ENCODE data around the gene COL17A1. TPM values are rescaled to one million over a fixed set of nuclear protein-coding genes. Genes with fewer than 3 reads are reported as not detected.

Gene COL17A1
- total RNA-seq, 2 donors from 2014 or later = 1.1 to 2.3 TPM

DNA sequence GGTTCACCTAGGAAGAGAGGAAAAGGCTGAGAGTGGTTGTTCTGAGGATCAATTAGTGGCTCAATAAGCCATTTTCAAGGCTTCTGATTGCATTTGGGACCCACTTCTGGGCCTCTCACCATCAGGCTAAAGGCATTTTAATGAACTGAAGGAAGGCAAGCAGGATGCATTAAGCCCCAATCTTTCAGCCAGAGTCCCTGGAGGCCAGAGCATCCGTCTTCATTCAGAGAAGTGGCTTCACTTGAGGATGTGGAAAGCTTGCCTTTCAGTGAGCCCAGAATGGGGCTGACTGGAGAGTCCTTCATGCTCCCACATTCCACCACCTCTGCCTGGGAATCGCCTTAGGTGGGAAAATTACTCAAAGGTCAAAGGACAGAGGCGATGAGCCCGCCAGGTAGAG is 41.8 kb downstream of the COL17A1 start:
- no peaks in the 10 kb centered on the region for H3K9me3 ChIP-seq (ENCODE audit: control insufficient read depth, low read length)
- DNase-seq = peak; percentile 40
- Mint-ChIP-seq H3K4me3 (no peak overlapping the region), H3K36me3 (ENCODE audit: low read depth) (no peaks in the 10 kb centered on the region), H3K4me1 (peaks cover 27% of the 10 kb centered on the region), H3K27me3 (ENCODE audit: insufficient read depth) (no peaks in the 10 kb centered on the region), H3K27ac (no peak overlapping the region), H3K9me3 (no peaks in the 10 kb centered on the region)
- no peak overlapping the region for H3K9ac ChIP-seq (ENCODE audit: extremely low read depth, low read length, poor library complexity, severe bottlenecking)
- no peak for TF ChIP-seq CTCF (conservative IDR thresholded peaks at IDR 0.05)
- WGBS, 2 experiments (ENCODE audit: insufficient coverage in 1 of 2, insufficient read length in 1 of 2) = 86 to 92% methylated on average over 4 of the region's 4 CpGs
- H3K36me3 ChIP-seq (ENCODE audit: control insufficient read depth, insufficient read depth, low read length) = no peaks in the 10 kb centered on the region
- H3K4me3 ChIP-seq (ENCODE audit: low read length) = no peak overlapping the region
- H3K27ac ChIP-seq (ENCODE audit: low read depth, low read length) = no peak overlapping the region
- no peaks in the 10 kb centered on the region for H3K27me3 ChIP-seq (ENCODE audit: control insufficient read depth, insufficient read depth, low read length, poor library complexity, severe bottlenecking)
- no peaks in the 10 kb centered on the region for H3K4me1 ChIP-seq (ENCODE audit: control insufficient read depth, insufficient read depth, low read length)

DNA sequence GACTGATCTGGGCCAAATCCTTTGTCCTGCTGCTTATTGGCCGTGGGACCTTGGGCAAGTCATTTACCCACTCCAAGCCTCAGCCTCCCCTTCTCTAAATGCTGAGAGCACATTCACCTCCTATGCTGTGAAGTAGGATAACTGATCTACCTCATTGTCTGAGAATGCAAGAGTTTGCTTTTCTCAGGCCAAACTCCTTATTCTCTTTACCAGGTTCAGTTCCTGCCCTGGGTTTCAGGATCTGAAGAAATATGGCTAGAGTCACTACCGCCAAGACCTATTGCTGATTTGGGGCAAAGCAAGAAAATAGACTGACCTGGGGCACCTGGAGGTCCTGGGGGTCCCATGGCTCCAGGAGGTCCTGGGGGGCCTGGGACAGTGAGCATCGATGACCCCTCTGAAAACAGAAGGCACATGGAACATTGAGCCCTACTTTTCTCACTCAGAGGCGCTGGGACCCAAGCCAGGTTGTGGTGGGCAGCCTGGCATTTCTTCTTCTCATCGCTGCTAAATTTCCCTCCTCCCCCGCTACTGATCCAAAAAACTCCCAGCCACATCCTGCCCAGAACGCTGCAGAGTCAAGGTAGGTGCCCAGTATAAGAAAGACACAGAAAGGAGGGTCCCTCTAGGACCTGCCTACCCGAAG is 42.4 kb downstream of the COL17A1 start:
- H3K9me3 Mint-ChIP-seq = no peaks in the 10 kb centered on the region
- Histone ChIP-seq H3K4me1 (ENCODE audit: control insufficient read depth, insufficient read depth, low read length) (no peaks in the 10 kb centered on the region), H3K4me3 (ENCODE audit: low read length) (no peak overlapping the region), H3K27me3 (ENCODE audit: control insufficient read depth, insufficient read depth, low read length, poor library complexity, severe bottlenecking) (no peaks in the 10 kb centered on the region), H3K36me3 (ENCODE audit: control insufficient read depth, insufficient read depth, low read length) (no peaks in the 10 kb centered on the region), H3K9ac (ENCODE audit: extremely low read depth, low read length, poor library complexity, severe bottlenecking) (no peak overlapping the region), H3K27ac (ENCODE audit: low read depth, low read length) (no peak overlapping the region), H3K9me3 (ENCODE audit: control insufficient read depth, low read length) (no peaks in the 10 kb centered on the region)
- no peaks in the 10 kb centered on the region for H3K36me3 Mint-ChIP-seq (ENCODE audit: low read depth)
- H3K27me3 Mint-ChIP-seq (ENCODE audit: insufficient read depth) = no peaks in the 10 kb centered on the region
- DNase-seq = peak; percentile 22
- peaks cover 22% of the 10 kb centered on the region for H3K4me1 Mint-ChIP-seq
- no peak for TF ChIP-seq CTCF (conservative IDR thresholded peaks at IDR 0.05)
- H3K27ac Mint-ChIP-seq = no peak overlapping the region
- no peak overlapping the region for H3K4me3 Mint-ChIP-seq
- 89 to 98% methylated on average over 5 to 8 of the region's 8 CpGs for WGBS, 2 experiments (ENCODE audit: insufficient coverage in 1 of 2, insufficient read length in 1 of 2)

DNA sequence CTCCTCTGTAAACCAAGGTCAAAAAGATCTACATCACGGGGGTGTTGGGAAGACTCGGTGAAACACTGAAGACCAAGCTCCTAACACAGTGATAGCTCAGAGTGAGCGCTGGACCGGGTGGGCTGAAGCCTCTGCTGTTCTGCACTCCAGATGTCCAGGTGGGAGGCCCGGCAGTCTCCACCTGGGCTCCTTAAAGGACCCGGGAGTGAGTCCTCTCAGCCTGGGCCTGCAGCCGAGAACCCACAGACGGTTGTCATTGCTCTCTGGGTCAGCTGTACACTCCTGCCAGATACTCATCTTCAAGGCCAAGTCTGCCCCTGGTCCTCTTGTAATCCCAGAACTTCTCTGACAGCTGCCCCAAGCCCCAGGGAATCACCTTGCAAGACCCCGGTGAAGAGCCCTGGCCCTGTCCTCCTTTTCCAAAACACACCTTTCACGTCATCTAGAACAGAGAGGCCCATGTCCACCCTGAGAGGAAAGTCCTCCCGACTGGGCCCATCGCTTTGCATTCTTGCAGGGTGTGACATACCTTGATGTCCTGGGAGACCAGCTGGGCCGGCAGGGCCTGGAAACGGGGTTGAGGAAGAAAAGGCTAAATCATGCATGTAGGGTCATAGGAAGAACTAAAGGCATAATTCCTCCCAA is 43.7 kb downstream of the COL17A1 start:
- Mint-ChIP-seq H3K27me3 (ENCODE audit: insufficient read depth) (no peaks in the 10 kb centered on the region), H3K27ac (no peak overlapping the region), H3K36me3 (ENCODE audit: low read depth) (no peaks in the 10 kb centered on the region), H3K9me3 (no peaks in the 10 kb centered on the region), H3K4me3 (no peak overlapping the region), H3K4me1 (peaks cover 12% of the 10 kb centered on the region)
- no peak for TF ChIP-seq CTCF (conservative IDR thresholded peaks at IDR 0.05)
- peak; percentile 51 for DNase-seq
- no peaks in the 10 kb centered on the region for H3K9me3 ChIP-seq (ENCODE audit: control insufficient read depth, low read length)
- H3K4me3 ChIP-seq (ENCODE audit: low read length) = no peak overlapping the region
- no peaks in the 10 kb centered on the region for H3K36me3 ChIP-seq (ENCODE audit: control insufficient read depth, insufficient read depth, low read length)
- WGBS, 2 experiments (ENCODE audit: insufficient coverage in 1 of 2, insufficient read length in 1 of 2) = 93% methylated on average over 11 to 14 of the region's 14 CpGs
- no peaks in the 10 kb centered on the region for H3K4me1 ChIP-seq (ENCODE audit: control insufficient read depth, insufficient read depth, low read length)
- no peak overlapping the region for H3K27ac ChIP-seq (ENCODE audit: low read depth, low read length)
- H3K9ac ChIP-seq (ENCODE audit: extremely low read depth, low read length, poor library complexity, severe bottlenecking) = no peak overlapping the region
- H3K27me3 ChIP-seq (ENCODE audit: control insufficient read depth, insufficient read depth, low read length, poor library complexity, severe bottlenecking) = no peaks in the 10 kb centered on the region

All from endodermal cell (in vitro differentiated cells).